GM12878 (cell line): ENCODE measurements around the gene WWOX. TPM values are rescaled to one million over a fixed set of nuclear protein-coding genes. Genes with fewer than 3 reads are reported as not detected.

Experiments used
- ATAC-seq: fragments of 200-7000 bp; cut with Tn5 transposase; 3 replicates; pipeline ENCODE4 v1.9.1; 2020; ENCODE audit warnings: mild to moderate bottlenecking, moderate library complexity
- BruUV-seq: library from RNA; stranded (reverse); fragments of 400-500 nt; replicated peaks from 2 replicates; lab custom pipeline; 2021; lab: Mats Ljungman, UMichigan
- CTCF ChIA-PET: fragments of 300-600 bp; sonication (Branson Sonifier 250); formaldehyde crosslinking; extraction: SDS; loops from one replicate; lab custom pipeline; 2021; ENCODE audit warnings: inconsistent platforms; lab: Yijun Ruan, JAX
- POLR2A ChIA-PET: fragments of 350-600 bp; formaldehyde crosslinking; extraction: SDS; loops from one replicate; lab custom pipeline; 2021; ENCODE audit warnings: inconsistent platforms; lab: Charles Lee
- RAD21 ChIA-PET: fragments of 300-600 bp; sonication (Branson Sonifier 250); formaldehyde crosslinking; loops from one replicate; lab custom pipeline; 2023; ENCODE audit warnings: antibody characterized with exemption; ENCODE audit not compliant: unreplicated experiment; lab: Charles Lee
- SMC1A ChIA-PET: fragments of 300-600 bp; sonication (Branson Sonifier 250); formaldehyde crosslinking; loops from one replicate; lab custom pipeline; 2023; ENCODE audit not compliant: unreplicated experiment, uncharacterized antibody; lab: Charles Lee
- DNase-seq: peaks from one replicate; pipeline ENCODE4 v3.0.0-alpha.2; 2011; ENCODE audit warnings: low read depth, low spot score
- FAIRE-seq: peaks from 3 replicates; lab custom pipeline; 2011; peaks lifted over from hg19 to GRCh38; lab: Jason Lieb, UNC
- H2AFZ ChIP-seq: 2 replicates; pipeline ENCODE4 v1.6.0; 2011; ENCODE audit warnings: low read depth, low read length, control low read depth; ENCODE audit not compliant: control insufficient read depth
- H3K27ac ChIP-seq: 2 replicates; pipeline ENCODE4 v1.5.1; 2011; ENCODE audit warnings: control low read depth; ENCODE audit not compliant: control insufficient read depth, insufficient read depth
- H3K27me3 ChIP-seq, 2 experiments: replicated peaks in 1 of 2; 2 replicates each; pipeline versions ENCODE4 v1.6.0 to v1.6.1; 2011; ENCODE audit warnings: low read length in 1 of 2; ENCODE audit not compliant: control insufficient read depth in 2 of 2, insufficient read depth in 2 of 2
- H3K36me3 ChIP-seq, 2 experiments: 2 replicates each; pipeline ENCODE4 v1.5.1; 2011; ENCODE audit warnings: low read length in 1 of 2; ENCODE audit not compliant: control insufficient read depth in 2 of 2, insufficient read depth in 2 of 2
- H3K4me1 ChIP-seq: 2 replicates; pipeline ENCODE4 v1.6.1; 2011; ENCODE audit warnings: mild to moderate bottlenecking, low read length, moderate library complexity, mixed read lengths; ENCODE audit not compliant: control insufficient read depth, insufficient read depth
- H3K4me2 ChIP-seq: 2 replicates; pipeline ENCODE4 v1.6.0; 2011; ENCODE audit warnings: control low read depth; ENCODE audit not compliant: control insufficient read depth, insufficient read depth
- H3K4me3 ChIP-seq: fragments of 200-600 bp; sonication (generic); 2 replicates; pipeline ENCODE4 v1.5.1; 2016
- H3K79me2 ChIP-seq: 2 replicates; pipeline ENCODE4 v1.6.0; 2011; ENCODE audit warnings: low read length; ENCODE audit not compliant: control insufficient read depth, insufficient read depth
- H3K9ac ChIP-seq: 2 replicates; pipeline ENCODE4 v1.8.0; 2011; ENCODE audit warnings: low read length, control low read depth, mixed read lengths; ENCODE audit not compliant: control insufficient read depth, insufficient read depth
- H3K9me3 ChIP-seq: replicated peaks from 3 replicates; pipeline ENCODE4 v1.5.1; 2011; ENCODE audit warnings: mild to moderate bottlenecking, low read length; ENCODE audit not compliant: control insufficient read depth, insufficient read depth
- H4K20me1 ChIP-seq: 2 replicates; pipeline ENCODE4 v1.6.0; 2011; ENCODE audit not compliant: control insufficient read depth, insufficient read depth
- DPF2 ChIP-seq: fragments of 450-650 bp; IDR thresholded peaks from 2 replicates; pipeline ENCODE4 v1.6.1; 2017; ENCODE audit warnings: mild to moderate bottlenecking
- ESRRA ChIP-seq: IDR thresholded peaks from 2 replicates; pipeline ENCODE4 v1.6.1; 2012; ENCODE audit warnings: mild to moderate bottlenecking, low read length, improper control_type of control experiment
- MAX ChIP-seq: IDR thresholded peaks from 2 replicates; pipeline ENCODE4 v1.6.1; 2012; ENCODE audit warnings: low read depth, low read length, improper control_type of control experiment
- NFXL1 ChIP-seq: fragments of 450-650 bp; IDR thresholded peaks from 2 replicates; pipeline ENCODE4 v1.6.1; 2017; ENCODE audit warnings: antibody characterized with exemption, mild to moderate bottlenecking, borderline replicate concordance
- WGBS: methylation state at CpG from one replicate; pipeline ENCODE4 v1.1.6; 2016; ENCODE audit warnings: low lambda C conversion rate; ENCODE audit not compliant: insufficient replicate concordance, insufficient coverage; ENCODE audit errors: missing lambda C conversion rate; 5-methylcytosine and 5-hydroxymethylcytosine counted together
- in situ Hi-C: fragments of 300-500 bp; cut with MboI; formaldehyde crosslinking; loops from 9 replicates; pipeline ENCODE4 v1.14.3; 2018; ENCODE audit warnings: mixed read lengths
- intact Hi-C: fragments of 100-400 bp; cut with micrococcal nuclease; formaldehyde crosslinking; loops from one replicate; pipeline ENCODE4 v1.14.2; 2022; ENCODE audit not compliant: unreplicated experiment
- polyA plus RNA-seq, 11 experiments: library from polyadenylated mRNA; depleted of rRNA in 4 of 11; unstranded in 6 of 11; stranded (reverse) in 5 of 11; fragments of >200 nt; fragmentation: Nextera tagmentation in 4 of 11; fragmentation: Illumina TruSeq in 1 of 11; extraction: Ambion mirVana in 4 of 11; extraction: Trizol in 1 of 11; gene quantifications; 1 replicate in 1 of 11; 2 replicates in 10 of 11; pipeline versions ENCODE4 v1.2.1 to v1.2.3, GENCODE V29; 2011 to 2016; ENCODE audit warnings: inconsistent platforms in 2 of 11, missing spikeins in 2 of 11, low read depth in 1 of 11
- total RNA-seq, 4 experiments: library from RNA; depleted of rRNA in 3 of 4; stranded (reverse); fragments of >200 nt in 3 of 4; fragmentation: Illumina TruSeq in 1 of 4; extraction: Trizol in 1 of 4; gene quantifications; 2 replicates each; pipeline versions ENCODE4 v1.2.1 to v1.2.3, GENCODE V29; 2013 to 2021
- TF ChIP-seq, protein P1 (sequence below): fragments of 450-650 bp; IDR thresholded peaks from 2 replicates; pipeline ENCODE4 v1.6.1; 2017; ENCODE audit warnings: borderline replicate concordance
- TF ChIP-seq, protein P2 (sequence below): fragments of 450-650 bp; IDR thresholded peaks from 2 replicates; pipeline ENCODE4 v1.6.1; 2017; ENCODE audit warnings: mild to moderate bottlenecking, low read depth, inconsistent platforms; ENCODE audit not compliant: poor library complexity, severe bottlenecking
- TF ChIP-seq, protein P3 (sequence below): IDR thresholded peaks from 2 replicates; pipeline ENCODE4 v1.6.1; 2011; ENCODE audit warnings: low read depth, low read length, improper control_type of control experiment, borderline replicate concordance

The WWOX gene
- total and polyA plus RNA-seq, 10 of the 15 experiments (the other 5 are each of a cell fraction or from before 2014, with no cell fraction given): 2.8 to 24.4 (median 17.8) TPM

GRCh38 chr16:78331731-78332130 lies 232.3 kb downstream of the WWOX start:
- ChIA-PET SMC1A (interaction anchor here (0.9 kb wide), 1 partner anchor 17 kb away, joined by 5 read pairs; no protein-coding TSS in a partner anchor), CTCF (no interaction called here), RAD21 (no interaction called here), POLR2A (no interaction called here)
- intact Hi-C loops (no loop called here), in situ Hi-C loops (no loop called here)
- Histone ChIP-seq H3K9me3 (no peaks in the 10 kb centered on the region), H2AFZ (no peak overlapping the region), H3K9ac (no peak overlapping the region), H3K27ac (no peak overlapping the region), H3K27me3 (no peaks in the 10 kb centered on the region), H3K4me2 (no peak overlapping the region), H4K20me1 (no peaks in the 10 kb centered on the region), H3K79me2 (no peaks in the 10 kb centered on the region), H3K4me3 (no peak overlapping the region), H3K36me3 (no peaks in the 10 kb centered on the region), H3K4me1 (no peaks in the 10 kb centered on the region)
- no peak for ATAC-seq
- FAIRE-seq: no peak
- BruUV-seq: no TSS peak
- WGBS: 20% methylated on average over 4 of the region's 4 CpGs
- DNase-seq: no peak
- TF ChIP-seq, protein P1, sequence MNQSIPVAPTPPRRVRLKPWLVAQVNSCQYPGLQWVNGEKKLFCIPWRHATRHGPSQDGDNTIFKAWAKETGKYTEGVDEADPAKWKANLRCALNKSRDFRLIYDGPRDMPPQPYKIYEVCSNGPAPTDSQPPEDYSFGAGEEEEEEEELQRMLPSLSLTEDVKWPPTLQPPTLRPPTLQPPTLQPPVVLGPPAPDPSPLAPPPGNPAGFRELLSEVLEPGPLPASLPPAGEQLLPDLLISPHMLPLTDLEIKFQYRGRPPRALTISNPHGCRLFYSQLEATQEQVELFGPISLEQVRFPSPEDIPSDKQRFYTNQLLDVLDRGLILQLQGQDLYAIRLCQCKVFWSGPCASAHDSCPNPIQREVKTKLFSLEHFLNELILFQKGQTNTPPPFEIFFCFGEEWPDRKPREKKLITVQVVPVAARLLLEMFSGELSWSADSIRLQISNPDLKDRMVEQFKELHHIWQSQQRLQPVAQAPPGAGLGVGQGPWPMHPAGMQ: no peak
- TF ChIP-seq MAX (no peak), DPF2 (no peak), ESRRA (no peak), NFXL1 (no peak)
- TF ChIP-seq, protein P2, sequence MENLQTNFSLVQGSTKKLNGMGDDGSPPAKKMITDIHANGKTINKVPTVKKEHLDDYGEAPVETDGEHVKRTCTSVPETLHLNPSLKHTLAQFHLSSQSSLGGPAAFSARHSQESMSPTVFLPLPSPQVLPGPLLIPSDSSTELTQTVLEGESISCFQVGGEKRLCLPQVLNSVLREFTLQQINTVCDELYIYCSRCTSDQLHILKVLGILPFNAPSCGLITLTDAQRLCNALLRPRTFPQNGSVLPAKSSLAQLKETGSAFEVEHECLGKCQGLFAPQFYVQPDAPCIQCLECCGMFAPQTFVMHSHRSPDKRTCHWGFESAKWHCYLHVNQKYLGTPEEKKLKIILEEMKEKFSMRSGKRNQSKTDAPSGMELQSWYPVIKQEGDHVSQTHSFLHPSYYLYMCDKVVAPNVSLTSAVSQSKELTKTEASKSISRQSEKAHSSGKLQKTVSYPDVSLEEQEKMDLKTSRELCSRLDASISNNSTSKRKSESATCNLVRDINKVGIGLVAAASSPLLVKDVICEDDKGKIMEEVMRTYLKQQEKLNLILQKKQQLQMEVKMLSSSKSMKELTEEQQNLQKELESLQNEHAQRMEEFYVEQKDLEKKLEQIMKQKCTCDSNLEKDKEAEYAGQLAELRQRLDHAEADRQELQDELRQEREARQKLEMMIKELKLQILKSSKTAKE: no peak
- TF ChIP-seq, protein P3, sequence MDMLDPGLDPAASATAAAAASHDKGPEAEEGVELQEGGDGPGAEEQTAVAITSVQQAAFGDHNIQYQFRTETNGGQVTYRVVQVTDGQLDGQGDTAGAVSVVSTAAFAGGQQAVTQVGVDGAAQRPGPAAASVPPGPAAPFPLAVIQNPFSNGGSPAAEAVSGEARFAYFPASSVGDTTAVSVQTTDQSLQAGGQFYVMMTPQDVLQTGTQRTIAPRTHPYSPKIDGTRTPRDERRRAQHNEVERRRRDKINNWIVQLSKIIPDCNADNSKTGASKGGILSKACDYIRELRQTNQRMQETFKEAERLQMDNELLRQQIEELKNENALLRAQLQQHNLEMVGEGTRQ: no peak
